ENCODE data around the gene ELOVL5.

- TF ChIP-seq CTCF (IDR thresholded peaks at IDR 0.05) (no peak), POLR2AphosphoS5 (IDR thresholded peaks at IDR 0.05) (no peak), EP300 (IDR thresholded peaks at IDR 0.05) (no peak), POLR2A (IDR thresholded peaks at IDR 0.05; ENCODE audit: low read depth) (no peak)
Observed at GRCh38 chr6:53241938-53242337, 106.8 kb downstream of the ELOVL5 start.

All from esophagus muscularis mucosa (tissue), 4 donors.